Middle frontal gyrus (tissue), 1 donor: ENCODE measurements around the gene ARL15.

Experiments
- DNase-seq: peaks from one replicate; pipeline ENCODE4 v3.0.0-alpha.2; 2015; ENCODE audit warnings: low spot score; ENCODE audit errors: extremely low spot score

The ARL15 gene

DNA sequence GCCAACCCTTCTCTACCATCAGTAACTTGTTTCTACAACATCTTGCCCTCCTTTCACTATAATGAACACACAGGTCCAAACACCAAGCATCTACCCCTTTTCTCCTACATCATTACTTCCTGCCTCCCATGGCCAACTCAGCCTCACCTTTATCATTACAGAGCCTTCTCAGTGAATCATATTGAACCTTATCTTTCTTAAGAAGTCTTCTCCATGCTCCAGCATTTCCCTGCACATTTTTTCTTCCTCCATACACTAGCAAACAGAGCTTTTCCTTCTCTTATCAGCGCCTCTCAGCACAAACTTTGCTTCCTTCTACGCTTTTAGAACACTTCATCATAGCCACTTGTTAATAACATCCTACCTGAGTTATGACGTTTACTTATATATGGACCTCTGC, 148.2 kb downstream of the ARL15 start:
- no peak for DNase-seq

DNA sequence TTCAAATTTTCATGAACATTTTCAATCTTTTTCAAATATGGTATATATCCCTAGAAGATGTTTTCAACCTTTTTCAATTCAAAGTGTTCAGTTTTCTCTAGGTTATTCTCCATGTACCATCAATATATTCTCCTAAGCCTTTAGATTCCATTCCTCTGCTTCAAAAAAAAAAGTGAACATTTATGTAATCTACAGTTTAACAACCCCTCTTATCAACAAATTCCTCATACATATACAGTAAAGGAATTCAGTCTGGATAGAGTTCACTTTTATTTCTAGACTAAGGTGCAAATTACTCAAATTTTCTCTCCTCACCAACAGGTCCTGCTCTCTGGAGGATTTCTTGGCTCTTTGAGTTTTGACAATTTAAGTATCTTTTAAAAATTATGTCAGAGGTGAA, 150.0 kb downstream of the ARL15 start:
- no peak for DNase-seq

DNA sequence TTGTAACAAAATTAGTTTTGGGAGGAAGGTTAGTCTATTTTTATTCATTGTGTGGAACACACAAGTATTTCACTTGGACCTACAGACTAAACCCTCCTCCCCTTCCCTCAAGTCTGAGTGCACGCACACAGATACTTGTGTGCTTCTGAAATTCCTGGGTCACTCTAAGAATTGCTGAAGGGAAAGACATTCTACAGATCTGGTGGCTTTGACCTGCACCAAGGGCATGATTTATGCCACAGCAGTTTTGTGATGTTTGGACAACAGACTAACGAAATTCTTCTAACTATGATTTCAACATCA, 150.5 kb downstream of the ARL15 start:
- DNase-seq = no peak

DNA sequence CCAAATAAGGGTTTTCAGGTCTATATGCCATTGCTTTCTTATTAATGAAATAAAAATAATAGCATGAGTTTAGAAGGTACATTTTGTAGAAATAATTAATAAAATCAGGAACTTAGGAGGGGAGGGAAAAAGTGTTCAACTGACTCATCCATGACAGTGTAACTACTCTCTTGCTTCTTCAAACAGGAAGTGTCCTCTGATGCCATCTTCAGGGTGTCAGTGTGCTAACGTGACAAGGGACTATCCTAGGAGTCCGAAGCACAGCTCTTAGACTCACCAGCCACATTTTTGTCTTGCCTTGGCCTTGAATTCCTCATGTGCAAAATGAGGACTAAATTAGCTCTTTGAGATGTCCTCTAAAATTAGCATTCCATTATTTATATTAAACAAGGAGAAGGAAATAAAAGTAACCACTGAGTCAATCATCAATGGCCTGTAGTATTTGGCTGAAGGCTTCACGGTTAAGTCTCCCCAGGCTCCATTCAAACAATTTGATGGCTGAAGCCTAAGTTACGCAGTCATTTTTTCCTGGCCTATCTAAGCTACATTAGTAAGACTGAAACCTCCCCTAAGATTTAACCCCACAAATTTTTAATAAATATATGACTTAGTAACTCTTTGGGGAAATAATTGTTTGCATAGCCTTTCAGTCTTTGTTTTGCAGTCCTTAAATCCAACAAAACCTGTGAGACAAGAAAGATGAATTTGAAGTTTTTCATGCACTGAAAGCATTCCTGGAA, 151.1 kb downstream of the ARL15 start:
- no peak for DNase-seq

DNA sequence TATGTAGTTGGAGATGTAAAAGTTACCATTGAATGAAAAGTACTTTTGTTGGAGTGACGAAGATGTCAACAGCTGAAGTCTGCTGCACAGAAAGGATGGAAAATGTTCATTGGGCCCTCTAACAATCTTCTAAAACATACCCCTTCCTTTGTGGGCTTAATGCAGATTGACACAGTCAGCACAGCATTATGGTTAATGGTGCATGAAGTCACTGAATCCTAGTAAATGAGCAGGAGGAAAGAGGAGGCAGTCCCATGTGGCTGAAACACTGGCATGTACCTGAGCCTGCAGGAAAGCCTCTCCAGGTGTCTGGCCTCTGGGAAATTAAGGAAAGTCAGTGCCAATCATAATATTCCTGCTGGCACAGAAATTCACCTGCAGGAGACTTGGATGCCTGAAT, 153.8 kb downstream of the ARL15 start:
- DNase-seq = no peak

GRCh38 chr5:54150841-54151240, 159.5 kb downstream of the ARL15 start:
- no peak for DNase-seq

- no peak for DNase-seq
These were observed 161.5 kb downstream of the ARL15 start for GRCh38 chr5:54148858-54149257.

DNA sequence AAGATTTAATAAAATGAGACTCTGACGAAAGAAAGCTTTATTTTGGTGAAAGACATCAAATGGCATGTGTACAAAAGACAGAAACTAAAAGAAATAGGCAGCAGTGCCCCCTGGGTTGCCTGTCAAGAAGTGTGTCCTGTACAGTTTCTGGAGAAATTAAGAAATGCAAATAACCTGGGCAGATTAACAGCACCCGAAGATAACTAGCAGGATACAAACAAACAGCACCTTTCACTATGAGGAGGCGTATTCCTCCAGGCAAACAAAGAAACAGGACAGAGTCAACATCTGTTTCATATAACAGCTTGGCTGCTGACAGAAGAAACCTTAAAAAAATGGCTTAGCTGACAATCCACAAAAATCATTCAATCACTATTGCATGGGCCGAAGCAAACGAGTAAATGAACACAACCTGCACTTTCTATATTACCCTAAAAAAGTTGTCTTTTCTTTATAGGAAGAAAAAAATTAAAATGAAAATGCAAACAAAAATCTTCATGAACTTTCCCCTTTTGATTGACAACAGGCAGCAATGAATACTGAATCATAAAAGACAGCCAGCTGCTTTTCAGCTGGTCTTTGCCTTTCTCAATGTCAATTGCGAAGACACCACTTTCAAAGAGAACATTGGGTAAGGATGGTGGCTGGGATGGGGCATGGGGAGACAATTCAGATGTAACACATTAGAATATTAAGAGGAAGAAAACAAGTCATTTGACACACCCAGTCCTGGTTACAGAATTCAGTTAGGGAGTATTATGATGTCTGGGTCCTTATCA, 162.1 kb downstream of the ARL15 start:
- no peak for DNase-seq

GRCh38 chr5:54146916-54147315, 163.5 kb downstream of the ARL15 start:
- DNase-seq = no peak

DNA sequence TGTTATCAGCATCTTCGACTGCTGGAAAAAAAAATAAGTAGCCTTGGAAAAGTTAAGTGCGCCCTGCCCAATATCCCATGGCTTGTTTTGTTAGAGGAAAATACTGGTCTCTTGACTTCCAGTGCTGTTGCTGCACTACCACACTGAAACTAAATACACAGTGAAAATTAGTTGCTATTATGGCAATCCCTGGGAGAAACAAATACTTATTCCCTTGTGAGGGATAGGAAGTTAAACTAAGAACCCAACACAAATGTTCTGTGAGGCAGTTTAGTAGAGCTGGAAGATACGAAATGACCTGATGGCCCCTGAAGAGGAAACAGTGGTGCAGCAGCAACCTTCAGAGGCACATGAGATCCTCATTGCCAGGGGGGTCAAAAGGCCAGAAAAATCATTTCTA, 164.0 kb downstream of the ARL15 start:
- DNase-seq = no peak

DNA sequence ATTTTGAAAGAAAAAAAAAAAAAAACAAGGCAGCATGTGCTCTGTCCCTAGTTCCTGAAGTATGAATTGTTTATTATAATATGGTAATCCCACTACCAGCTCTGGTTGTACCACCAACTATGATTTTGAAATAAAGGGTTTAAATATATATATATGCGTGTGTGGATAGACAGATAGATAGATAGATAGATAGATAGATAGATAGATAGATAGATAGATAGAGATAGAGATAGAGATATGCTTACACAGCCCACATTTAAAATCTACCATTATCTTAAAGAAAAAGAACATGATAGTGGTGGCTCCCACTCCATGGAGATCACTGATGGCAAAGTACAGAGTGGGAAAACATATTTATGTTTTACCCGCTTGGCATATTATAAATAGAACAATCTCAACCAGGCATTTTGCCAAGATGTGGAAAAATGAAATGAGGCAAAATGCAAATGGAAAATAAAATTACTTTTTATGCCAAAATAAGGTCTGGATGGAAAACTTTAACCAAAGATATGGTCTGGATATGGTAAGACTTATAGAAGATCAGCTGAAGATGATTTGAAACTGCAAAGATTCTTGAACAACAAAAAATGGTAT, 170.0 kb downstream of the ARL15 start:
- no peak for DNase-seq

DNA sequence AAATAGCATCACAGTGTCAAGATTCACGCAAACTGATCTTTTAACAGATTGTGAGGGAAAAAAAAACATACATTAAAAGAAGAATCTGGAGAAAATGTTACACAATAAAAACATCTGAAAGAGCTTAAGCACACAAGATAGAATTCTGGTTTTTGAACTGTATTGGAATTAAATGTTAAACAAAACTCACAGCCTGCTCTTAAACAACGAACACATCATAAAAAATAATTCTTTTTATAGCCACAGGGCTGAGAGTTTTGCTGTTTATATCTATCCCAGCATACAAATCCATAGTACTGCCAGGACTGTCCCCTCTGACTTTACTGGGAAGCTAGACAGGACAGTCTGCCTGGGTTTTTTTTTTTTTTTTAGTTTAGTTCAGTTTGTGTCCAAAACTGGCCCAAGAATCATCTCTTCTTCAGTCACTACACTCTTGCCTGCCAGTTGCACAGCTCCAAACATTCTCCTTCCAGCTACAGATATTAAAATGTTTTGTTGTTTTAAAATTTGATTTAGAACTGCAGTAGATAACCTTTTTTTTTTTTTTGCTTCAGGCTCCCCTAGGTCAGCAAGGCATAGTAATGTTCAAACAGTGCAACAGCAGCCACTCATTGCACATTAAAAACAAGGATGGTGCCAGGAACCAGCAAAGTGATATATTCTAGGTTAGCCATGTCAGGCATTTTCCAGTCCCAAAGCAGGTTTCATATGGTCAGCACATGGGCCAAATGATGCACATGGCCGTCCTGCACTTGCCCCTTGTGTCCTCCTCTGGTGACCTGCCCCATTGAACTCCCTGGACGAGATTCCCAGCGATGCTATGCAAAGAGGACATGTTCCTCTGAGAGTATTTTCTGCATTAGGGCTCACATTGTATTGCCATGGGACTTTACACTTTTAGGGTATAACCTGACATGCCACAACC, 173.6 kb downstream of the ARL15 start:
- DNase-seq = no peak

- no peak for DNase-seq
These were observed 175.3 kb downstream of the ARL15 start for GRCh38 chr5:54135042-54135441.

GRCh38 chr5:54133917-54134316, 176.5 kb downstream of the ARL15 start:
- no peak for DNase-seq

DNA sequence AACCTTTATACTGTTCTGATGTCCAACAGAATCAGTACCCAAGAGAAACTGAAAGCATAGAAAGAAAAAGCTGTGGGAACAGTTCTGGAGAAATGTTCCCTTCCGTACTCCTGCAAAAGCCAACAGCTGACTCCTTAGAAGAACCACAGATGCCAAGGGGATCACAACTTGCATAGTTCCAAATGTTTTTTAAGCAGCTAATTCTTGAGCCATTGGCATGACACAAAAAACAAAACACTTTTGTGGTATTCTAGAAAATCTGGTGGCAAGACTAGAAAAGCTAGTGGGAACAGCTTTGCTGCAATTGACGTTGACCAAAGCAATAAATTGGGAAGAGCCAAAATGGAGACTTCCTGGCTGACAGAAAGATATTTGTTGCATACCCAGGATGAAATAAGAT, 189.9 kb downstream of the ARL15 start:
- DNase-seq = no peak

DNA sequence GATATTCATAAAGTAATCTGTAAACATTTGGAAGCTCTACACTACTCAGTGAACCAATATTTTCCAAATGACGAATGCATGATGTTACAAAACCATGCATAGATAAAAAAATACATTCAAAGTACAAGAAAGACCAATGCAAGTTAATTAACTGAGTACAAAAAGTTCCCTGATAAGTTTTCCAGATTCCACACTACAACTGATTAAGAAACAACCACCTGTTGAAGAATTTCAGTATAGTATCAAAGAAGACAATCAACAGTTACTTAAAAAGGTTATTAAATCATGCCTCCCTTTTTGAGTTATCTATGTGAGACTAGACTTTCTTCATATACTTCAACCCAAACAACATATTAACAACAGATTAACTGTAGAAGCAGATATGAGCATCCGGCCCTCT, 192.4 kb downstream of the ARL15 start:
- DNase-seq = no peak

GRCh38 chr5:54115735-54116403, 194.5 kb downstream of the ARL15 start:
- no peak for DNase-seq

DNA sequence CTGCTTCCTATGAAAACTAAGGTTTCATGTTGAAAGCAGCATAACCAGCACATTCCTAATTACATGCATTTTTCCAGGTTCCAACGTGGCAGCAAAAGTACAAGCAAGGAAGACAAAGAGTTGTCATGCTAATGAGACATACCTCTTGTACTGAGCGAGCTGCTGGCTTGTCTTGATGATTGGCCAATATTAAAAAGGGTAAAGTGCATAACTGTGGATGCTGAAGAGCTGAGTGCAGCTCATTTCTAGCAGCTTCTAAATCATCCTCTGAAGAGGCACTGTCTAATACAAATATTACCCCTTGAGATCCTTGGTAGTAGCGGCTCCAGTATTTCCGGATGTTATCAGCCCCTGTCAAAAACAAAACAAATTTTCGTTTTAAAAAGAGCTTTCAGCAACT, 197.3 kb downstream of the ARL15 start:
- DNase-seq = no peak

- no peak for DNase-seq
These were observed 200.6 kb downstream of the ARL15 start for GRCh38 chr5:54109626-54110330.

- no peak for DNase-seq
These were observed 202.2 kb downstream of the ARL15 start for GRCh38 chr5:54108136-54108535.

DNA sequence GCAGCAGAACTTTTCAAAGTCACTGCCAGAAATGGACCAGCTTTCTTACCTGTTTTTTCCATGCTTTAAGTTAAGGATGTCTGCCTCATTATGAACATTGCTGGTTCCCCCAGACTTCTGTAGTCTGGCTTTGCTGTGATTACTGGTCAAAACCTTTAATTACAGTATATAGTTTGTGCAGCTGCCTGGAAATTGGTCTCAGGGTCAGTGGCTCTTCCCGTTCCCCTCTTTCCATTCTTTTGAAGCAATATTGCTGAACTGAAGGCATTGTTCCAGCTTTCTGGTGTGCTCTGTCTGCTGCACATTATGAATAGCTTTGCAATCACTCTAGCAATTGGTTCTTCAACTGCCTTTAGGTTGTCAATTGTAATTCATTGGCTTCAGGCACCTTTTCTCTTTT, 206.5 kb downstream of the ARL15 start:
- no peak for DNase-seq
